Activated CD8-positive, alpha-beta memory T cell treated with anti-CD3 and anti-CD28 coated beads for 4 hours (primary cell): ENCODE results near the gene CEMIP2.

Experiments used
- DNase-seq, 2 donors: peaks; one replicate each; pipeline ENCODE4 v3.0.0-alpha.2; 2020; ENCODE audit warnings: low read depth in 2 of 2

CEMIP2 gene

DNA sequence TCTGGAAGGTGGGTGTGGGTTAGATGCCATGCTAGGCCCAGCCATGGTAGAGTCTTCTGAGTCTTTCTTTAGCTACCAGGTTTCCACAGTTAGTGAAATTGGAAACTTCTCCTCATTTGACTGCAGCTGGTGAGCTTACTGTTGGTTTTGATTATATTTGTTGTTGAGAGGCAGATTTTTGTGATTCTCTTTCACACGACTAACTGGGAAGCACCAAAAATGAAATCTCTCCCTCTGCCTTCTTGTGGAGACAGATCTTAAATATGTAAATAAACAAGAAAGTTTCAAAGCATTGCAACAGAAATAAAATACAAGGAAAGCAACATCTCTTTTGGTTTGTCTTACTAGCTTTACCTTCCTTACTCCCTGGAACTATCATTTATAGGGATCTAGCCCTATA is 122.2 kb downstream of the CEMIP2 start:
- no peak for DNase-seq

DNA sequence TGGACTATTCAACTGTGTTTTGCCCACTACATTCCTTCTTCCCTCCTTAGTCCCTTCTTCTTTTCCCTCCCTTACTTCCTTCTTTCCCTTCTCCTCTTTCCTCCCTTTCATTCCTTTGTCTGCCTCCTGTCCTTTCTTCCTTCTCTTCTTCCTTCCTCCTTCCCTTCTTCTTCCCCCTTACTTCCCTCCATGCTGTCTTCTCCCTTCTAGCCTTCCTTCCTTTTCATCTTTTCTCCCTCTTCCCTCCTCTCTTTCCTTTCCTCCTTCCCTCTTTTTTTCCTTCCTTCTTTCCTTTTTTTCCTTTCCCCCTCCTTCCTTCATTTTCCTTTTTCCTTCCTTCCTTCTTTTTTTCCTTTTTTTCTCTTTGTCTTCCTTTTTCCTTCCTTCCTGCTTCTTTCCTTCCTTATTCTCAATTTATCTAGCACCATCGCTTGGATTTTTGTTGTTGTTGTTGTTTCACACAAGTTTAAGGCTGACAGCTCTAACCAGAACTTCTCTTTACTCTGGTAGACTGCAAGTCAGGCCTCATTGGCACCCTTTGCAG is 123.4 kb downstream of the CEMIP2 start:
- DNase-seq, result no peak

DNA sequence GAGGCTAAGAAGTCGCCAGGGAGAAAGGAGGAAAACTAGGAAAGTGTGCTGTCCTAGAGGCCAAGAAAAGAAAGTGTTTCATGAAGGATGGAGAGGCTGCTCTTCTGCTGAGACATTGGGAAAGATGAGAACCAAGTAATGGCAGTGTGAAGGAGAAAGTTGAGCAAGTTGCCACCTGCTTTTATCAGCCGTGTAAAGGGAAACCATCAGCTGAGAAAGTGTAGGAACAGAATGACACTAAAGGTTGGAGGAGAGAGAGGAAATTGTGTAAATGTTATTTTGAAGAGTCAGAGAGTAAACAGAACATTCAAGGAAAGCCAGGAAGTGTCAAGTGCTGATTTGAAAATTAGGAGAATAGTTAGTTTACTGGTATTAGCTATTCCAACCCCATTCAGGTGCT is 125.0 kb downstream of the CEMIP2 start:
- no peak for DNase-seq

DNA sequence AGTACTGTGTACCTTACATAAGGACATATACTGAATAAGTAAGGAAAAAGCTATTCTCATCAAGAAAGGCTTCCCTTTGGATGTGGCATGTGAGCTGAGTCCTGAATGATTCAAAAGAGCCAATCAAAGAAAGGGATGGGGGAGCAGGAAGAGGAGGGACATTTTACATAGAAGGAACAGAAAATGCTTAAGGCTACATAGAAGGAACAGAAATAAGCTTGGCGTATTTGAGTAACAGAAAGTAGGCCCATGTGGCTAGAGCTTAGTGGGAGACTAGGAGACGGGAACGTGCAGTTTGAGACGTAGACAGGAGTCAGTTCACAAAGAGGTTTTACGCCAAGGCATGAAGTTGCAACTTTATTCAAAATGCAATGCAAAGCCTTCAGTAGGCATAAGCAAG is 126.3 kb downstream of the CEMIP2 start:
- no peak for DNase-seq

DNA sequence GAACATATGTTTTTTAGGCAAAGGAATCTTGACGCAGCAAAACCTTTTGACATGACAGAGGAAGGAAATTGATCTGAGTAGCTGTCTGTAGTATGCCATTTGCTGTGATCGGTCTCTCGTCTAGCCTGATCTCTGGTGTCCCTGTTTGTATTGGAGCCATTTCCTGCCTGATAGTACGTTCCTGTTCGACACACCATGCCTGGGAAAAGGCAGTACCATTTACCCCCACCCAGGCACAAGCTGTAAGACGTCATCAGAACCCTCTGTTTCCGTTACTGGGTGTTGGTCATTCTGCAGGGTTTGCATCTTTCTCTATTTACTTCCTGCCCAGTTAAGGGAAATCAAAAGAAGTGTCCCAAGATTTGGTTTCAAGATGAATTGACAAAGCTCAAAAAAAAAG is 129.7 kb downstream of the CEMIP2 start:
- DNase-seq, result peak in 1 of 2 donors; percentile 1

DNA sequence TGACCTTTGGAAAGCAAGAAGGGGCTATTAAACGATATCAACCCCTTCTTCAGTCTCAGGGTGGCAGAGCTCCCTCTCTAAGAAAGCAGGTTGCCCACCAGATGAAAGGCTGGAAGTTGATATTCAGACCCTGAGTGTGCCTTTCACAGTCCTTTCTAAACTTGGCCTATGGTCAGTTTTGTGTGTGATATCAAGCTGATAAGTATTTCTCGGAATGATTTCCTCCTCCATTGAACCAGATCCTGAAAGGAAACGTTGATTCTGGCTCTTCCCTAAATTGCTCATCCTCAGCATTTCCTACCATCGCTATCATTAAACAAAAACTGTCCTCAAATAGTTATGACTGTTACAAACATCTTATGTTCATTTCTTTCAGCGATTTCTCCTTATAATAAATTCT is 130.4 kb downstream of the CEMIP2 start:
- no peak for DNase-seq

DNA sequence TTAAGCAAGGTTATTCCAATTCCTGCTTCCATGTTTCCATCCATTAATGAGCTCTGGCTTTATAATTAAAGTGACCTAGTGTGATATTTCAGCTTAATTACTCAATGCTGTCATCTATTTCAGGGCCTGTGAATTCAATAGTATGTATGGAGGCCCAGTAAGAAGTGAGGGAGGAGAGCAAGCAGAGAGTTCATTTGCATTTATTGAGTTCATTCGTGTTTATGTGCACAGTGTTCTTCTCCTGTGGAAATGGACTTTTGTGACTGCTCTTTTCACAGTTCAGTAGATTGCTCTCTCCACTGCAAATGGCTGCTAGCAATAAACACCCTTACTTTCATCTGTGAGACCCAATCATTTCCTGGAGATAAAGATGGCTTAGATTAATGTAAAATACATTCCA is 130.9 kb downstream of the CEMIP2 start:
- no peak for DNase-seq

DNA sequence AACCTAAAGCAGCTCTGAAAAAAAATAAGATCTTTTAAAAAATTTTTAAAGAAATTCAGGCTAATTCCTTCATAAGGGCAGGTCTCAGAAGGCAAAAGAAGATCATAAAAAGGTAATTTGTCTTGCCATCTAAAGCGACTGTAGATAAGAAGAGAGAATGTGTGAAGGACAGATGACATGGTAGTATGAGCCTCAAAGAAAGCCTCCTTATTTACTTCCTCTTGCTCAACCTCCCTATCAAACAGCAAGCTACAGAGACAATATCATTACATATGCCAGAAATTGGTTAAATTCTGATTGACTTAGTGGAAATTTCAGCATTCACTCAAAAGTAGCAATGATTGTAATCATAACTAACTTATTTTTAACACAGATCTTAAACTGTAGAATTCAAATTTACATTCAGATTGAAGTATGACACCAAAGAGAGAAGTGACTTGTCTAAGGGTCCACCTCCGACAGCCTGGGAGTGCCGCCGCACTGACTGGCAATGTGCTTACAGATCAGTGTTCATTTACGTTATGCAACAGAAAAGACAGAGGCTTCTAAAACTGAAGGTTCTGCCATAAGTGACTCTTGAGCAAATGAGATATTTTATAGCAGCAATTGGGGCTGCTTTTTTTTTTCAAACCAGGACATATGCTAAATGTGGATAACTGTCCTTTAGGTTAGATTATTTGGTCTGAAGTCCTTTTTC is 132.0 kb downstream of the CEMIP2 start:
- no peak for DNase-seq

DNA sequence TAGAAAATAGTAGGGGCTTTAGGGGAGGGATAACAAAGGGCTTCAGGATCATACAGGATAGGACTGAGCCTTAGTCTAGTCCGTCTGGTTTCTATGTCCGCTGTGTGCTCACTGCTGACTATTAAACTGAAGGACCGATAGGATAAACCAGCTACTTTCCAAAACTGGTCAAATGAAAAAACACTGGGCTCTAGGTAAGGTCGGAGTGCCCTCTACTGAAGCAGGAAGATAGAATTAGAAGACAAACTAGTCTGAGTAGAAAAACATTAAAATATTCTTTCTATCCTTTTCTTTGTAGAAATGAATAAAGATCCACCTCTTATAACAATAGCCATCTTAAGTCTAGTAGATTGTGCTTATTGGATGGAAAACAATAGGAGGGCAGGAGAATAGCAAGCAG is 133.6 kb downstream of the CEMIP2 start:
- no peak for DNase-seq
